D721Med (cell line): Measurements from ENCODE around the gene FAIM.

Experiments
- DNase-seq: peaks from one replicate; pipeline ENCODE4 v3.0.0; 2011; ENCODE audit warnings: low spot score; ENCODE audit not compliant: insufficient read length
- FAIRE-seq: peaks from 2 replicates; lab custom pipeline; 2011; peaks lifted over from hg19 to GRCh38; lab: Jason Lieb, UNC
- CTCF ChIP-seq: IDR thresholded peaks from 2 replicates; pipeline ENCODE4 v1.5.1; 2012; ENCODE audit warnings: mild to moderate bottlenecking, control low read depth; ENCODE audit not compliant: insufficient read depth; ENCODE audit errors: missing control alignments

FAIM gene

GRCh38 chr3:138642226-138642926, 33.8 kb downstream of the FAIM start:
- no peak for FAIRE-seq
- TF ChIP-seq CTCF, result no peak
- no peak for DNase-seq

- TF ChIP-seq CTCF, result no peak
- FAIRE-seq (no peak), DNase-seq (no peak)
Observed at GRCh38 chr3:138642927-138643253, 34.3 kb downstream of the FAIM start.

GRCh38 chr3:138646008-138646407, 37.4 kb downstream of the FAIM start:
- no peak for TF ChIP-seq CTCF
- DNase-seq (no peak), FAIRE-seq (no peak)

- TF ChIP-seq CTCF, result no peak
- DNase-seq, result no peak
- no peak for FAIRE-seq
Observed at GRCh38 chr3:138646513-138646912, 37.9 kb downstream of the FAIM start.

- DNase-seq, result no peak
- TF ChIP-seq CTCF, result no peak
- FAIRE-seq, result no peak
Observed at GRCh38 chr3:138649134-138649533, 40.6 kb downstream of the FAIM start.

GRCh38 chr3:138653567-138653966, 45.0 kb downstream of the FAIM start:
- FAIRE-seq, result no peak

More at GRCh38 chr3:138653567-138653966, 45.0 kb downstream of the FAIM start:
- DNase-seq, result no peak
- no peak for TF ChIP-seq CTCF
